ENCODE results near the gene ASL.
A peak's percentile ranks its signal among the peaks of the same experiment; 100 is the strongest.
"Not testable (repeated sequence)": the region's sequence is repeated elsewhere in the genome, so short reads cannot be mapped to it uniquely, and the experiment has no call there.

ASL gene

DNA sequence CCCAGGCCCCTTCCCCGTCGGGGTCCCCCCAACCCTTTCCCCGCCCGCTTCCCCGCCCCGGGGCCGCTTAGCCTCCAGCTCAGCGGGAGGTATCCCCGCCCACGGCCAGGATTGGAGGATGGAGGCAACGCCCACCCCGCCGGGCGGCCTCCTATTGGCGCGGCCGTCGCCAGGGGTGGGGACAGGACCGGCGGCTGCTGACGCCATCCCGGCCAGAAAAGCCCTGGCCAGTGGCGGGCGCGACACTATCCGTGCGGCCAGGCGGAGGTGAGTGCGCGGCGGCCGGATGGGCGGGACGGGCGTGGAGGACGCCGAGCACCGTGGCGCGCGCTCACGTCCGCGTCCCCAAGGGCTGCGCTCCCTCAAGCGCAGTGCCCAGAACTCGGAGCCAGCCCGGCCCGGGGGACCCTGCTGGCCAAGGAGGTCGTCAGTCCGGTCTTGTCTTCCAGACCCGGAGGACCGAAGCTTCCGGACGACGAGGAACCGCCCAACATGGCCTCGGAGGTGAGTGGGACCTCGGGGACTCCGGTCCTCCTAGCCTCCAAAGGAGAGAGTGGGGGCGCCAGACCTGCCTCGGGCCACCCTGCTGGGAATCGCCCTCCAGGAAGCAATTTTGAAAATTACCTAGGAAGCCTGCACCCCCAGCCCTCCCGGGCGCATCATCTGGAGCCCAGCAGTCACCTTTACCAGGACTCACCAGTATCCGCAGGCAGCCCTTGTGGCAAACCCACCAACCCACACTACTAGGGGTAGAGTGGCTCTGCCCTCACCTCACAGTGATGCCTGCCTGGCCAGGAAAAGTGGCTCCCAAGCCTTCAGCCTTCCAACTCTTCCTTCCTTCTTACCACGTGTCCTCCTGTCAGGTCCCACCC lies at the start of gene ASL:
Gene ASL, plus strand, starts transcription at position 230 of the 872 bp plus-strand sequence. Its CDS starts 263 bp downstream, at position 493.
- DNase-seq, result peak; percentile 74 to 78

DNA sequence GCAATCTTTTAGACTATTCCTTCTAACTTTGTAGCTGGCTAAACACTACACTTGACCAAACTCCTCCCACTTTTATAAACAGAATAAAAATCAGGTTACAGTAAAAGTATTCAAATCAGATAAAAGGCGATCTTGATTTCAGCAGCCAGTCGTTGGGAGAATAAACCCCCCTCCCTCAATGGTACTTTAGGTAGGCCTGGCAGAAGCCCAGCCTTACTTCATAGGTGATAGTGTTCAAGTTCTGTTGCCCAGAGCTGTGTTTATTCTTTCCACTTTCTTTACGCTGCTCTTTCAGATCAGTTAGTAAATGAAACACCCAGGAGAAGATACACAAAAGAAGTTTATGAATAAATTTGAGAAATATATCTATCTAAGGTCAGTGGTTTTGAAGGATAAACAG lies 47.3 kb upstream of the ASL start:
- not testable (repeated sequence) for DNase-seq

DNA sequence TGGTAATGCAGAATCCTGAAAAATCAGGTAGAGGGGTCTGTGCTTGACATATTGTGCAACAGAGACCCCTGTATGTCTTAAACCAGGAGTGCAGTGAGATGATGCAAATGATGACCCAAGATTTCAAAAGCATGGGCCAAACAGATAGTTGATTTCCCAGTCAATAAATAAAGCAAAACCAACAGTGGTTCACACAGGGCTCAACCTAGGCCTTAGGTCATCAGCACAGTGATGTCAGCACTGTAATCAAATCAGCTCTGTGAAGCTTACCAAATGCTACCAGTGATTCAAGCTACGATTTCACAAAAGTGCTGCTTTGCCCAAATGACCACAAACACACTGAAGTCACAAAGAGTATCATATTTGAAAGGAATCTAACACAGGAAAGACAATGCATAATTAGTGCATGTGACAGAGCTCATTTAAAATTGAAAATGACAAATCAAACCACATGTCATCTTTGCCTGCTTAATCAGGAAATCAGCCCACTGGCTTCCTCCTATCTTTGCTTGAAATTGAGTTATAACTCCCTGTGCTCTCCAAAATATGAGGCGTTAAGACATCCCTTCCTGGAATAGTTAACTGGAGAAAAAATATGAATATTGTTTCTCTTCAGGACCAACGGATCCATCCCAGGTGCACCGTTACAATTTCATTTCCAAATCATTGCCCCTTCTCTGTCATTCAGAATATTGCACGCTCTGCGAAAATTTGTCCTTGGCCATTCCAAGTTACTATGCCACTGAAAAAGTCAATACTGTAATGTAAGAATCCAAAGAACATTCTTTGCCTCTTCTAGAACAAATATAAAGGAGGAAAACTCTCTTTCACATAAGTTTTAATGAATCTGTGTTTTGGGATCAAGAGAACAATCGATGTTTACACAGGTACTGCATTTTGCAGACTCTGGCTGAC lies 41.9 kb upstream of the ASL start:
- DNase-seq, result no peak

- DNase-seq, result not testable (repeated sequence)
Measured at GRCh38 chr7:66034436-66035010, 41.1 kb upstream of the ASL start.

GRCh38 chr7:66036382-66036781 lies 39.2 kb upstream of the ASL start:
- no peak for DNase-seq

DNA sequence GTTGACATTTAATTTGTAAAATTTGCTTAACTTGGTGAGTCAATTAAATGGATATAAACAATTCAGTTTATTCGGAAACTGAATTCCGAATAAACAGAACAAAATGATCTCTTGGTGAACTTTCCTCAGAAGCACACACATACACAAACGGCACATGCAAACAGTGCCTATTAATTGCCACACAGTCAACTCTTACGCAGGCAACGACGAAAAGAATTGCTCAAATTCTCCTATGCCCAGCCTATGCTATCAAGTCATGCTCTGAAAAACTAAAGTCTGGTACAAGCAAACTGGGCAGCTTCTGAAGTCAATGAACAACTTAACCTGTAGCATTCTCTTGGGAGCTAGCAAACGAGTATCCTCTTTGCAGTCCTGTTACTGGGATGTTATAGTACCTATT lies 38.8 kb upstream of the ASL start:
- no peak for DNase-seq

DNA sequence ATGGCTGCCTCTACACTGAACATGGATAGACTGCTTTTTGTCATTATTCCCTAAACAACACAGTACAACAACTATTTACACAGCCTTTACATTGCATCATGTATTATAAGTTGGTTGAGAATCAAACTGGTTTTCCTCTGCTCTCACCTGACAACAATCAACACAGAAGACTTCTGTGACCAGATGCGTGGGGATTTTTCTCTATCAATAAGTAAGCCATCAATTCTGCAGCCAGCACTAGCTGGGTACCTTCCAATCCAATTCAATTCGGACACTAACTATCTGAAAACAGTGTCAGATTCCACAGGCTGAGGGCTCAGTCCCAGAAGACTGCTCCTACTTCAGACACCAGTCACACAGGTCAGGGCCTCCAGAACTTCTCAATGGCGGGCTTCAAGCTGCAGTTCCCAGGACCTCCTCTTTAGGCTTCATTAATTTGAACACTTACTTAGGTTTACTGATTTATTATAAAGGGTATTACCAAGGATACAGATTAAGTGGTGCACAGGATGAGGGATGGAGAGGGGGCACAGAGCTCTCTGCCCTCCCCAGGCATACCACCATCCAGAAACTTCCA lies 36.4 kb upstream of the ASL start:
- DNase-seq, result no peak

- DNase-seq, result no peak
Measured at GRCh38 chr7:66043681-66044497, 31.7 kb upstream of the ASL start.

GRCh38 chr7:66044498-66044854 lies 31.1 kb upstream of the ASL start:
- DNase-seq, result not testable (repeated sequence)

- DNase-seq, result no peak
Measured at GRCh38 chr7:66047426-66047825, 28.2 kb upstream of the ASL start.

DNA sequence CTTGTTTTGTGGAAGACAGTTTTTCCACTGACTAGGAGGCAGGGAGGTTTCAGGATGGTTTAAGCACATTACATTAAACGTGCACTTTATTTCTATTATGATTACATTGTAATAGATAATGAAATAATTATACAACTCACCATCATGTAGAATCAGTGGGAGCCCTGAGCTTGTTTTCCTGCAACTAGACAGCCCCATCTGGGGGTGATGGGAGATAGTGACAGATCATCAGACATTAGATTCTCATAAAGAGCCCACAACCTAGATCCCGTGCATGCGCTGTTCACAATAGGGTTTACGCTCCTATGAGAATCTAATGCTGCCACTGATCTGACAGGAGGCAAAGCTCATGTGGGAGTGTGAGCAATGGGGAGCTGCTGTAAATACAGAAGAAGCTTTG lies 25.7 kb upstream of the ASL start:
- not testable (repeated sequence) for DNase-seq

DNA sequence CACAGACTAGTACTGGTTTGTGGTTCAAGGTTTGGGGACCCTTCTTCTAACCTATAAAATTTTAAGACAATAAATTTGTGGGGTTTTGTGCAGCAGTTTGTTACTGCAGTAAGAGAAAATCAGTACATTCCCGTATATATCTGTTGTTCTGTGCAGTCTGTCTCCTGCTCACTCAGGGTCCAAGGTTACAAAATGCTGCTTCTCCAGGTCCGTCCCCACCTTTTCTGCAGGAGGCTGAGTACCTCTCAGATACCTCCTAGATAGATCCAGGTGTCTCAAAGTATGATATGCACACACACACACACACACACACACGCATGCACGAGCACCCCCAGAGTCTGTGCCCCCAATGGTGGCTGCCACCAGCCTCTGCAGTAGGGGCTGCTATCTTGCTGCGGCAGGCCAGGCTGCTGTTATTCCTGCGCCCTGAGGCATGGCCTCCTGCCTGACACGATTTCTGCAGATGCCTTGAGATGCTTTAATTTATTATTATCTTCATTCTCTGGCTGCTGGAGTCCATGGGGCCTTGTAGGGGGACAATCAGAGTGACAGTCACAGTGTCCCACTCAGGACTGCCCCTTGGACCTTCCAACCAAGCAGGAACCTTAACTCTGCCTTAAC lies 25.2 kb upstream of the ASL start:
- DNase-seq, result no peak

DNA sequence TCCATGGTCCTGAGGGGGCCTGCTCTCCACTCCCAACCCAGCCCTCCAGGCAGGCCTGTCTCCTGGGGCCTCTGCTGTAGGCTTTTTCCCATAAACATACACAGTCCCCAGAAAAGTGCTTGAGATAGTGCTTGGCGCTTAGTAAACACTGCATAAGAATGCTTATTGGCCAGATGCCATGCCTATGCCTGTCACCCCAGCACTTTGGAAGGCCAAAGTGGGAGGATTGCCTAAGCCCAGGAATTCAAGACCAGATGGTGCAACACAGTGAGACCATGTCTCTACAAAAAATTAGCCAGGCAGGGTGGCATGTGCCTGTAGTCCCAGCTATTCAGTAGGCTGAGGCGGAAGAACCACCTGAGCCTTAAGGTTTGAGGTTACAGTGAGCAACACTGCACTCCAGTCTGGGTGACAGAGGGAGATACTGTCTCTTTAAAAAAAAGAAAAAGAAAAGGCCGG lies 24.6 kb upstream of the ASL start:
- no peak for DNase-seq

DNA sequence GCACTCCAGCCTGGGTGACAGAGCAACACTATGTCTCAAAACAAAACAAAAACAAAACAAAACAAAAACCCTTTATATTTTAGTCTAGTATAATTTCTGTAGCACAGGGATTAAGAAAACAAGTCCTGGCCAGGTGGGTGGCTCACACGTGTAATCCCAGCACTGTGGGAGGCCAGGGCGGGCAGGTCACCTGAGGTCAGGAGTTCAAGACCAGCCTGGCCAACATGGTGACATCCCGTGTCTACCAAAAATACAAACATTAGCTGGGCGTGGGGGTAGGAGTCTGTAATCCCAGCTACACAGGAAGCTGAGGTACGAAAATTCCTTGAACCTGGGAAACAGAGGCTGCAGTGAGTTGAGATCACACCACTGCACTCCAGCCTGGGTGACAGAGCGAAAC lies 23.2 kb upstream of the ASL start:
- no peak for DNase-seq

- DNase-seq, result no peak
Measured at GRCh38 chr7:66054063-66054462, 21.6 kb upstream of the ASL start.

GRCh38 chr7:66055321-66055956 lies 20.2 kb upstream of the ASL start:
- DNase-seq, result no peak

GRCh38 chr7:66060796-66061195 lies 14.8 kb upstream of the ASL start:
- DNase-seq, result no peak

DNA sequence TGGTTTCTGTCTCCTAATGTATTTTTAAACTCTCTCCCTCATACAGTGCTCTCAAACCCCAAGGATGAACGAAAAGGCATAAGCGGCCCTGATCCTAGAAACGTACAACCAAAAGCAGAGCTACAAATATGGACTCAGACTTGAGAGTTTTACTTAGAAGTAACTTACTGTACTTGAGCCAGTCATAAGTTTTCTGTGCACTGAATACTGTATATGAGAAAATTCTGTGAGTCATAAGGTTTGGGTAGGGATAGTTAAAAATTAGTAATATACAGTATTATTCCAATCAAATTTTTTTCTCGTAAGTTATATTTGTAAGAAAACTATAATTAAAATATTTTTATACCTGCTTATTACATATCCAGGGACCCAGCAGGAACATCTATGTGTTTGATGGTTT lies 5.9 kb upstream of the ASL start:
- no peak for DNase-seq

DNA sequence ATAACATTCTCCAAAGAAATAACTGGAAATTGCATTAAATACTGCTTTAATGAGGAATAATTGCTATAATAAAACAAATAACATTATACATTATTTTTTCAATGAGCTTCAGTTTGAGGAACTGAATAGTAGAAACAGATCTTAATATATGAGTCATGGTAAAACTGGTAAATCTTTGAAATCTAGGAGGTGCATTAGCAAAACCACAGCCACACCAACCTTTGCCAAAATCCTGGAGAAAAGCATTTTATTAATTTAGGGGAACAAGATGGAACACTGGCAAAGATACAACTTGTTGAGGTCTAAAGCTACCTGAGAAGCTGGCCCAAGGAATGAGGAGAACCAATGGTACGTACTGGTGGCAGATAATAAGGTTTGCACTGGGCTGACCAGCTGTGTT lies 5.4 kb upstream of the ASL start:
- no peak for DNase-seq

DNA sequence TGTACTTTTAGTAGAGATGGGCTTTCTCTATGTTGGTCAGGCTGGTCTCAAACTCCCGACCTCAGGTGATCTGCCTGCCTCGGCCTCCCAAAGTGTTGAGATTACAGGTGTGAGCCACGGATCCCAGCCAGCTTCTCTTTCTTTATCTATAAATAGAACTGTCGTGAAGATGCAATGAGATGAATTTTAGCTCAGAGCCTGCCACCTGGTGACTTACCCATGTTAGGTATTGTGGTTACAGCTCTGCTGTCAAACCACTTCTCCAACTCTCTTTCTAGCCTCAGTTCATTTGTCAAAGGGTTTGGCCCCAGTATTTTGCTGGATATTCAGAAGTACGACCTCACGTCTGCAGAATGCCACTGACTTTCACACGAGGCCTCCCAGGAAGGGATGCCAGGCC lies 3.4 kb upstream of the ASL start:
- DNase-seq, result not testable (repeated sequence)
